ENCODE data around the gene RIPOR1. TPM values are rescaled to one million over a fixed set of nuclear protein-coding genes. Genes with fewer than 3 reads are reported as not detected.

Gene RIPOR1
- total and polyA plus RNA-seq, 2 of the 4 experiments (the other 2 are of a cell fraction), result 9.5 to 41.3 TPM

DNA sequence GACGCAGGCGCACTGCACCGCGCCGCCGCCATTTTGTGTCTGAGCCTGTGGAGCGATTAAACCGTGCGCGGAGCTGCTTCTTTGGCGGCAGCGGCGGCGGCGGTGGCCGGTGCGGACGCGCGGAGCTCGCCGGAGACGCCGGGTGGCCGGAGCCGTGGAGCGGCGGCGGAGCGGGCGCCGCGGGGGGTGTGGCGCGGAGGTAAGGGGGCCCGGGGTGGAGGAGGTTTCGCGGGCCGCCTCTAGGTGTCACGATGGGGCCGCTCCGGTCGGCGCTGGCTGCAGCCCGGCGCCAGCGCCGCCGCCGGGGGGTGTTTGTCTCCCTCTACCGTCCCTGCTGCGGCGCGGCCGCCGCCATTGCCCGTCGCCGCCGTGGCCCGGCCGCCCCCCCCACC, 33.9 kb downstream of the RIPOR1 start, which contains the start of gene CTCF:
Gene CTCF (plus strand): TSS at position 1 of the 392 bp plus-strand sequence. CDS start 48,307 bp downstream, outside the sequence.
- peak within 1 kb of the TSS; percentile 65 for H4K91ac ChIP-seq (ENCODE audit: insufficient read depth, low read depth, low read length)
- H3K14ac ChIP-seq (replicated peaks; ENCODE audit: low read depth, low read length), result peak within 1 kb of the TSS; percentile 92
- WGBS, 2 experiments (ENCODE audit: extremely low coverage in 2 of 2, insufficient read length in 1 of 2), result 0% methylated on average over 10 of the region's 62 CpGs; no CpG with 5 or more reads in 1 of the 2 experiments
- H3K79me1 ChIP-seq (ENCODE audit: low read depth in 1 of 2, low read length in 2 of 2), result peaks cover 10 to 48% of the 10 kb centered on the region in 2 experiments
- peak within 1 kb of the TSS; percentile 87 for H2AK5ac ChIP-seq (ENCODE audit: low read depth, low read length)
- in situ Hi-C loops (cut with MboI; ENCODE audit: low sequenced_read_pairs) (no loop called here), dilution Hi-C loops (cut with HindIII; ENCODE audit: low sequenced_read_pairs, unreplicated experiment) (no loop called here), intact Hi-C loops (cut with micrococcal nuclease) (loop anchor here (1.0 to 5.0 kb wide), 4 partner anchors 35 to 375 kb away; partner anchors contain the start of gene PSMB10)
- H2BK120ac ChIP-seq (ENCODE audit: low read depth, low read length), result peak within 1 kb of the TSS; percentile 80
- H3K36me3 ChIP-seq (ENCODE audit: control insufficient read depth, insufficient read depth, low read length), result no peaks in the 10 kb centered on the region
- H3K9me3 ChIP-seq (ENCODE audit: control insufficient read depth, insufficient read depth, low read length), result no peaks in the 10 kb centered on the region
- peak within 1 kb of the TSS; percentile 91 for H3K4me2 ChIP-seq (ENCODE audit: low read depth, low read length)
- H3K4me3 ChIP-seq (ENCODE audit: insufficient read depth, low read depth, low read length), result peak within 1 kb of the TSS; percentile 95
- H3K27me3 ChIP-seq (ENCODE audit: control insufficient read depth, insufficient read depth, low read length), result no peaks in the 10 kb centered on the region
- H2BK15ac ChIP-seq (ENCODE audit: low read depth, low read length), result peak within 1 kb of the TSS; percentile 56; the same call in 1 of the 3 replicates
- peak within 1 kb of the TSS; percentile 81 to 93 for H4K8ac ChIP-seq (ENCODE audit: low read depth in 2 of 2, low read length in 2 of 2)
- ChIA-PET CTCF (interaction anchor here (0.8 to 2.2 kb wide), 9 partner anchors 10 to 111 kb away, joined by 3 to 11 read pairs (median 5); partner anchors contain the start of genes ACD, ATP6V0D1 and PARD6A), POLR2A (ENCODE audit: unreplicated experiment) (interaction anchor here (0.6 kb wide), 1 partner anchor 10 kb away, joined by 3 read pairs; no protein-coding TSS in a partner anchor)
- no TSS peak for BruUV-seq (replicated peaks)
- H3K4ac ChIP-seq (ENCODE audit: low read depth, low read length), result peak within 1 kb of the TSS; percentile 96
- no peak within 1 kb of the TSS for H2BK20ac ChIP-seq (ENCODE audit: low read depth, low read length)
- ATAC-seq (ENCODE audit: low read depth), result peak; percentile 78
- H4K20me1 ChIP-seq (ENCODE audit: insufficient read depth, low read length), result peaks cover 22% of the 10 kb centered on the region
- H3K23ac ChIP-seq (ENCODE audit: low read depth, low read length), result peak within 1 kb of the TSS; percentile 87
- H3K56ac ChIP-seq (ENCODE audit: extremely low read depth, insufficient read depth, low read length), result peak within 1 kb of the TSS; percentile 78
- peak within 1 kb of the TSS; percentile 98 for H2BK5ac ChIP-seq (ENCODE audit: low read depth, low read length, poor library complexity, severe bottlenecking)
- peak within 1 kb of the TSS; percentile 99 for H3K27ac ChIP-seq (ENCODE audit: insufficient read depth, low read length)
- peak within 1 kb of the TSS; percentile 98 for H2AFZ ChIP-seq (replicated peaks; ENCODE audit: low read length, poor library complexity)
- H3K4me1 ChIP-seq (ENCODE audit: control insufficient read depth, insufficient read depth, low read length), result peaks cover 5% of the 10 kb centered on the region
- peak within 1 kb of the TSS; percentile 94 for H2AK9ac ChIP-seq (replicated peaks; ENCODE audit: low read depth, low read length, poor library complexity)
- peak; percentile 81 for DNase-seq
- peaks cover 6% of the 10 kb centered on the region for H3K9me1 ChIP-seq (ENCODE audit: insufficient read depth, low read length)
- no peak for TF ChIP-seq CHD1 (IDR thresholded peaks at IDR 0.05; ENCODE audit: low read depth, low read length)
- TF ChIP-seq NFE2L2 (IDR thresholded peaks at IDR 0.05; ENCODE audit: low read depth, low read length), result no peak
- peak; percentile 2; the same call in 1 of the 2 replicates for TF ChIP-seq MAZ (IDR thresholded peaks at IDR 0.05; ENCODE audit: borderline replicate concordance, low read depth, low read length)
- no peak for TF ChIP-seq RFX5 (IDR thresholded peaks at IDR 0.05; ENCODE audit: low read depth, low read length)
- TF ChIP-seq MAFK (IDR thresholded peaks at IDR 0.05; ENCODE audit: low read depth, low read length), result no peak
- TF ChIP-seq SMC3 (IDR thresholded peaks at IDR 0.05; ENCODE audit: low read depth, low read length), result peak; percentile 46
- peak; percentile 73 for TF ChIP-seq RAD21 (IDR thresholded peaks at IDR 0.05; ENCODE audit: low read length)
- TF ChIP-seq RCOR1 (IDR thresholded peaks at IDR 0.05; ENCODE audit: insufficient replicate concordance, low read length), result no peak
- no peak for TF ChIP-seq ELK1 (IDR thresholded peaks at IDR 0.05; ENCODE audit: borderline replicate concordance, low read depth, low read length)
- TF ChIP-seq CEBPB (IDR thresholded peaks at IDR 0.05; ENCODE audit: low read depth, low read length), result no peak
- TF ChIP-seq, protein P1, sequence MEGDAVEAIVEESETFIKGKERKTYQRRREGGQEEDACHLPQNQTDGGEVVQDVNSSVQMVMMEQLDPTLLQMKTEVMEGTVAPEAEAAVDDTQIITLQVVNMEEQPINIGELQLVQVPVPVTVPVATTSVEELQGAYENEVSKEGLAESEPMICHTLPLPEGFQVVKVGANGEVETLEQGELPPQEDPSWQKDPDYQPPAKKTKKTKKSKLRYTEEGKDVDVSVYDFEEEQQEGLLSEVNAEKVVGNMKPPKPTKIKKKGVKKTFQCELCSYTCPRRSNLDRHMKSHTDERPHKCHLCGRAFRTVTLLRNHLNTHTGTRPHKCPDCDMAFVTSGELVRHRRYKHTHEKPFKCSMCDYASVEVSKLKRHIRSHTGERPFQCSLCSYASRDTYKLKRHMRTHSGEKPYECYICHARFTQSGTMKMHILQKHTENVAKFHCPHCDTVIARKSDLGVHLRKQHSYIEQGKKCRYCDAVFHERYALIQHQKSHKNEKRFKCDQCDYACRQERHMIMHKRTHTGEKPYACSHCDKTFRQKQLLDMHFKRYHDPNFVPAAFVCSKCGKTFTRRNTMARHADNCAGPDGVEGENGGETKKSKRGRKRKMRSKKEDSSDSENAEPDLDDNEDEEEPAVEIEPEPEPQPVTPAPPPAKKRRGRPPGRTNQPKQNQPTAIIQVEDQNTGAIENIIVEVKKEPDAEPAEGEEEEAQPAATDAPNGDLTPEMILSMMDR (conservative IDR thresholded peaks at IDR 0.05; ENCODE audit: low read depth, low read length), result peak; percentile 95
- no peak for TF ChIP-seq USF2 (IDR thresholded peaks at IDR 0.05; ENCODE audit: low read depth, low read length)
- TF ChIP-seq FOS (IDR thresholded peaks at IDR 0.05; ENCODE audit: low read depth, low read length), result no peak
- TF ChIP-seq MXI1 (IDR thresholded peaks at IDR 0.05; ENCODE audit: borderline replicate concordance, low read depth, low read length), result no peak
- TF ChIP-seq BHLHE40 (IDR thresholded peaks at IDR 0.05; ENCODE audit: low read depth, low read length), result no peak
- TF ChIP-seq POLR2A (IDR thresholded peaks at IDR 0.05; ENCODE audit: low read depth, low read length), result no peak; the same call in 1 of the 2 replicates
- peak within 1 kb of the TSS; percentile 71 for H4K5ac ChIP-seq (ENCODE audit: low read depth, low read length)
- H3K18ac ChIP-seq (ENCODE audit: low read depth, low read length), result peak within 1 kb of the TSS; percentile 53
- peak within 1 kb of the TSS; percentile 97 for H3K9ac ChIP-seq (ENCODE audit: low read depth, low read length)

Data from IMR-90 (cell line).